ENCODE results near the gene GPRIN3. TPM values are rescaled to one million over a fixed set of nuclear protein-coding genes. Genes with fewer than 3 reads are reported as not detected.
A peak's percentile ranks its signal among the peaks of the same experiment; 100 is the strongest.

The GPRIN3 gene
- total RNA-seq, 1 donor from 2014 or later = 0.10 TPM

- no peak overlapping the region for H3K4me3 Mint-ChIP-seq (ENCODE audit: unreplicated experiment)
These were observed 8.3 kb downstream of the GPRIN3 start for GRCh38 chr4:89299153-89299791.

GRCh38 chr4:89298788-89299152 lies 8.8 kb downstream of the GPRIN3 start:
- Mint-ChIP-seq H3K4me1 (ENCODE audit: low read depth) (peaks cover 10% of the 10 kb centered on the region), H3K36me3 (ENCODE audit: low read depth) (no peaks in the 10 kb centered on the region), H3K27ac (ENCODE audit: unreplicated experiment) (no peak overlapping the region), H3K27me3 (ENCODE audit: low read depth) (peaks cover 14% of the 10 kb centered on the region), H3K4me3 (ENCODE audit: unreplicated experiment) (no peak overlapping the region), H3K9me3 (ENCODE audit: low read depth) (no peaks in the 10 kb centered on the region)
- no peak for DNase-seq (ENCODE audit: low spot score)
- TF ChIP-seq CTCF (IDR thresholded peaks at IDR 0.05) = peak; percentile 27

More at GRCh38 chr4:89299153-89299791, 8.3 kb downstream of the GPRIN3 start:
- TF ChIP-seq CTCF (IDR thresholded peaks at IDR 0.05) = no peak
- Mint-ChIP-seq H3K36me3 (ENCODE audit: low read depth) (no peaks in the 10 kb centered on the region), H3K9me3 (ENCODE audit: low read depth) (no peaks in the 10 kb centered on the region), H3K27me3 (ENCODE audit: low read depth) (peaks cover 14% of the 10 kb centered on the region), H3K27ac (ENCODE audit: unreplicated experiment) (no peak overlapping the region), H3K4me1 (ENCODE audit: low read depth) (peaks cover 10% of the 10 kb centered on the region)
- no peak for DNase-seq (ENCODE audit: low spot score)

- no peaks in the 10 kb centered on the region for H3K36me3 Mint-ChIP-seq (ENCODE audit: low read depth)
- H3K4me3 Mint-ChIP-seq (ENCODE audit: unreplicated experiment) = no peak overlapping the region
- no peak for TF ChIP-seq CTCF (IDR thresholded peaks at IDR 0.05)
- H3K4me1 Mint-ChIP-seq (ENCODE audit: low read depth) = peaks cover 10% of the 10 kb centered on the region
- H3K9me3 Mint-ChIP-seq (ENCODE audit: low read depth) = no peaks in the 10 kb centered on the region
- no peak overlapping the region for H3K27ac Mint-ChIP-seq (ENCODE audit: unreplicated experiment)
- H3K27me3 Mint-ChIP-seq (ENCODE audit: low read depth) = peaks cover 19% of the 10 kb centered on the region
- no peak for DNase-seq (ENCODE audit: low spot score)
These were observed 9.4 kb downstream of the GPRIN3 start for GRCh38 chr4:89298155-89298554.

- no peak for TF ChIP-seq CTCF (IDR thresholded peaks at IDR 0.05)
- peaks cover under 1% of the 10 kb centered on the region for H3K9me3 Mint-ChIP-seq (ENCODE audit: low read depth)
- H3K27me3 Mint-ChIP-seq (ENCODE audit: low read depth) = peaks cover 19% of the 10 kb centered on the region
- no peak overlapping the region for H3K4me3 Mint-ChIP-seq (ENCODE audit: unreplicated experiment)
- H3K36me3 Mint-ChIP-seq (ENCODE audit: low read depth) = peaks cover 1% of the 10 kb centered on the region
- H3K4me1 Mint-ChIP-seq (ENCODE audit: low read depth) = peaks cover 10% of the 10 kb centered on the region
- DNase-seq (ENCODE audit: low spot score) = no peak
- no peak overlapping the region for H3K27ac Mint-ChIP-seq (ENCODE audit: unreplicated experiment)
These were observed 10.7 kb downstream of the GPRIN3 start for GRCh38 chr4:89296896-89297295.

GRCh38 chr4:89296399-89296798 lies 11.2 kb downstream of the GPRIN3 start:
- Mint-ChIP-seq H3K27ac (ENCODE audit: unreplicated experiment) (no peak overlapping the region), H3K4me3 (ENCODE audit: unreplicated experiment) (no peak overlapping the region)

More at GRCh38 chr4:89296399-89296798, 11.2 kb downstream of the GPRIN3 start:
- TF ChIP-seq CTCF (IDR thresholded peaks at IDR 0.05) = no peak
- peaks cover 4% of the 10 kb centered on the region for H3K9me3 Mint-ChIP-seq (ENCODE audit: low read depth)
- H3K4me1 Mint-ChIP-seq (ENCODE audit: low read depth) = peaks cover 10% of the 10 kb centered on the region
- peaks cover 18% of the 10 kb centered on the region for H3K27me3 Mint-ChIP-seq (ENCODE audit: low read depth)
- no peak for DNase-seq (ENCODE audit: low spot score)
- H3K36me3 Mint-ChIP-seq (ENCODE audit: low read depth) = peaks cover 1% of the 10 kb centered on the region
